ENCODE measurements around the gene SMOC2.

SMOC2 gene

GRCh38 chr6:168618546-168619315 lies 177.7 kb downstream of the SMOC2 start:
- no peak overlapping the region for H3K4me3 Mint-ChIP-seq
- H3K36me3 Mint-ChIP-seq (ENCODE audit: low read depth): peaks cover 16% of the 10 kb centered on the region
- peaks cover 8% of the 10 kb centered on the region for H3K4me1 Mint-ChIP-seq
- H3K9me3 Mint-ChIP-seq: peaks cover 30% of the 10 kb centered on the region
- peaks cover 3% of the 10 kb centered on the region for H3K27me3 Mint-ChIP-seq (ENCODE audit: low read depth, poor library complexity)
- peak overlapping the region; percentile 59 for H3K27ac Mint-ChIP-seq
- DNase-seq: no peak
- TF ChIP-seq, protein P1, sequence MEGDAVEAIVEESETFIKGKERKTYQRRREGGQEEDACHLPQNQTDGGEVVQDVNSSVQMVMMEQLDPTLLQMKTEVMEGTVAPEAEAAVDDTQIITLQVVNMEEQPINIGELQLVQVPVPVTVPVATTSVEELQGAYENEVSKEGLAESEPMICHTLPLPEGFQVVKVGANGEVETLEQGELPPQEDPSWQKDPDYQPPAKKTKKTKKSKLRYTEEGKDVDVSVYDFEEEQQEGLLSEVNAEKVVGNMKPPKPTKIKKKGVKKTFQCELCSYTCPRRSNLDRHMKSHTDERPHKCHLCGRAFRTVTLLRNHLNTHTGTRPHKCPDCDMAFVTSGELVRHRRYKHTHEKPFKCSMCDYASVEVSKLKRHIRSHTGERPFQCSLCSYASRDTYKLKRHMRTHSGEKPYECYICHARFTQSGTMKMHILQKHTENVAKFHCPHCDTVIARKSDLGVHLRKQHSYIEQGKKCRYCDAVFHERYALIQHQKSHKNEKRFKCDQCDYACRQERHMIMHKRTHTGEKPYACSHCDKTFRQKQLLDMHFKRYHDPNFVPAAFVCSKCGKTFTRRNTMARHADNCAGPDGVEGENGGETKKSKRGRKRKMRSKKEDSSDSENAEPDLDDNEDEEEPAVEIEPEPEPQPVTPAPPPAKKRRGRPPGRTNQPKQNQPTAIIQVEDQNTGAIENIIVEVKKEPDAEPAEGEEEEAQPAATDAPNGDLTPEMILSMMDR (IDR thresholded peaks at IDR 0.05): no peak

GRCh38 chr6:168619560-168620314 lies 178.8 kb downstream of the SMOC2 start:
- H3K27me3 Mint-ChIP-seq (ENCODE audit: low read depth, poor library complexity): peaks cover 3% of the 10 kb centered on the region
- H3K4me3 Mint-ChIP-seq: no peak overlapping the region
- TF ChIP-seq, protein P1 (IDR thresholded peaks at IDR 0.05): no peak
- H3K27ac Mint-ChIP-seq: no peak overlapping the region
- no peak for DNase-seq
- peaks cover 13% of the 10 kb centered on the region for H3K4me1 Mint-ChIP-seq
- H3K36me3 Mint-ChIP-seq (ENCODE audit: low read depth): peaks cover 16% of the 10 kb centered on the region
- H3K9me3 Mint-ChIP-seq: peaks cover 23% of the 10 kb centered on the region

DNA sequence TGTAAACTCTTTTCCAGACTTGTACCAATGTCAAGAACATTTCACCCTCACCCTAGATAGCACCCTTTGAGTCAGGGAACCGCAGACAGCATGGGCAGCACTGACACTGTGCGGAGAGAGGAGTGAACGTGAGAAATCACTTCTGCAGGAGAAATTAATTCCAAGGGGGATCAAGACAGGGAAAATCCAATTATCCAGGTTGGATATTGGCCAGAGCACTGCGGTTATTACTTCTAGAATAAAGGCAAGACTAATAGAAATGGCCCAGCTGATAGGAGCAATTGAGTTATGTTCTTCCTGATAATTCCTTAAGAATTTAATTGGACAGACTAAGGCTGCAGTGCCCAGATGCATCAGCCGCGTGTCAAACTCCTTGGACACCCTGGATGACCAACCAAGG lies 179.6 kb downstream of the SMOC2 start:
- H3K4me1 Mint-ChIP-seq: peaks cover 21% of the 10 kb centered on the region
- peaks cover 3% of the 10 kb centered on the region for H3K27me3 Mint-ChIP-seq (ENCODE audit: low read depth, poor library complexity)
- H3K36me3 Mint-ChIP-seq (ENCODE audit: low read depth): peaks cover 13% of the 10 kb centered on the region
- no peak overlapping the region for H3K27ac Mint-ChIP-seq
- H3K4me3 Mint-ChIP-seq: no peak overlapping the region
- no peak for DNase-seq
- TF ChIP-seq, protein P1 (IDR thresholded peaks at IDR 0.05): no peak
- H3K9me3 Mint-ChIP-seq: peaks cover 15% of the 10 kb centered on the region

GRCh38 chr6:168623736-168624135 lies 182.8 kb downstream of the SMOC2 start:
- Mint-ChIP-seq H3K27ac (no peak overlapping the region), H3K36me3 (ENCODE audit: low read depth) (peaks cover 10% of the 10 kb centered on the region), H3K4me1 (peaks cover 52% of the 10 kb centered on the region), H3K9me3 (peaks cover 12% of the 10 kb centered on the region), H3K27me3 (ENCODE audit: low read depth, poor library complexity) (no peaks in the 10 kb centered on the region), H3K4me3 (no peak overlapping the region)
- TF ChIP-seq, protein P1 (IDR thresholded peaks at IDR 0.05): no peak
- DNase-seq: no peak

- Mint-ChIP-seq H3K9me3 (peaks cover 12% of the 10 kb centered on the region), H3K27ac (peak overlapping the region; percentile 24), H3K4me1 (peaks cover 57% of the 10 kb centered on the region), H3K36me3 (ENCODE audit: low read depth) (peaks cover 10% of the 10 kb centered on the region), H3K27me3 (ENCODE audit: low read depth, poor library complexity) (no peaks in the 10 kb centered on the region), H3K4me3 (no peak overlapping the region)
- TF ChIP-seq, protein P1 (IDR thresholded peaks at IDR 0.05): no peak
- DNase-seq: no peak
These were observed 183.6 kb downstream of the SMOC2 start for GRCh38 chr6:168624540-168624939.

All from nephron progenitor cell (in vitro differentiated cells).